Ascending aorta (tissue), 2 donors: ENCODE results near the gene BTBD6. TPM values are rescaled to one million over a fixed set of nuclear protein-coding genes. Genes with fewer than 3 reads are reported as not detected.

Experiments
- DNase-seq, 2 donors: peaks; one replicate each; pipeline ENCODE4 v3.0.0-alpha.2; 2019; ENCODE audit warnings: low spot score in 2 of 2
- H3K27ac ChIP-seq, 2 donors: fragments of 200-600 bp; sonication (generic); one replicate each; pipeline ENCODE4 v1.5.1; 2016 to 2017; ENCODE audit warnings: mild to moderate bottlenecking in 1 of 2
- H3K27me3 ChIP-seq: fragments of 200-600 bp; sonication (generic); one replicate; pipeline ENCODE4 v1.5.1; 2017
- H3K36me3 ChIP-seq, 2 donors: fragments of 200-600 bp; sonication (generic); one replicate each; pipeline ENCODE4 v1.5.1; 2016
- H3K4me1 ChIP-seq, 2 donors: fragments of 200-600 bp; sonication (generic); one replicate each; pipeline ENCODE4 v1.5.1; 2016 to 2017; ENCODE audit warnings: mild to moderate bottlenecking in 1 of 2
- H3K4me3 ChIP-seq, 2 donors: fragments of 200-600 bp; sonication (generic); one replicate each; pipeline ENCODE4 v1.5.1; 2016 to 2017; ENCODE audit warnings: mild to moderate bottlenecking in 1 of 2
- H3K9me3 ChIP-seq, 2 donors: fragments of 200-600 bp; sonication (generic); one replicate each; pipeline ENCODE4 v1.5.1; 2016
- intact Hi-C: fragments of 100-400 bp; cut with DNase I; formaldehyde crosslinking; loops from one replicate; pipeline ENCODE4 v1.15.1; 2023
- total RNA-seq: library from RNA; depleted of rRNA; stranded (reverse); fragments of >200 nt; gene quantifications from one replicate; pipeline ENCODE4 v1.1.0, GENCODE V29; 2016
- TF ChIP-seq, protein P1 (sequence below), 3 experiments: fragments of 200-600 bp in 2 of 3; fragments of 450-650 bp in 1 of 3; sonication (generic) in 2 of 3; IDR thresholded peaks; one replicate each; pipeline ENCODE4 v1.5.1; 2016 to 2019; ENCODE audit warnings: antibody characterized with exemption in 3 of 3, mild to moderate bottlenecking in 1 of 3, moderate library complexity in 1 of 3

The BTBD6 gene
- total RNA-seq, 1 donor from 2014 or later = 80.1 TPM

DNA sequence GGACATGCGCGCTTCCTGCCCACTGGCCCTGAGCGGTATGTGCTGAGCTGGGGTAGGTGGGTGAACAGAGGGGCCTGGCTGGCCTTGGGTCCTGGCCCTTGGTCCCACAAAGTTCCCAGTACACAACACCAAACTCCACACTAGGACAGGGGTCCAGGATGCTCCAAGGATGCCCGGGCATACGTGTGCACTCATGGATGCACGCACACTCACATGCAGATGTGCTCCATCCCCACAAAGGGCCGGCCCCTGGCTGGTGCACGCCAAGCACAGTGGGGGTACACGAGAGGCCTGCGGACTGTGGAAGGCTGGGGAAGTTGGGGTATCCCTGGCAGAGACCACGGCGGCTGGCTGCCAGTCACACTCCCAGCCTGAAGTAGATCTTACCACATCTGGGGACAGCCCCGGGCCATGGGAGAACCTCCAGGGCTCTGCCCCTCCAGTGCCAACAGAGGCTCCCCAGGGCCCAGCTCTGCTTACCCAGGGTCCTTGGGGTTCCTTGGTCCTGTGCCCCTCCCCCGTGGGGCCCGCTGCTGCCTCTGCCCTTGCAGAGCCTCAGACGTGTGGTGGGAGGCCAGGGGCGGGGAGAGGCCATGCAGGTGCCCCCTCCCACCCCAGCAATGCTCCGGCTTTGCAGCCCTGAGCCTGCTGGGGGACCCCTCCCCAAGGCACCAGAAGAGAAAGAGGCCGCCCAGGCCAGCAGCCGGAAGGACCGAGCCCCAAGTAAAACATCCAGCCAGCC is 43.2 kb upstream of the BTBD6 start:
- intact Hi-C loops = loop anchor here (5.0 kb wide), 1 partner anchor 113 kb away; no protein-coding TSS in a partner anchor
- no peaks in the 10 kb centered on the region for H3K9me3 ChIP-seq
- H3K36me3 ChIP-seq = peaks cover 7 to 12% of the 10 kb centered on the region in 2 donors
- no peaks in the 10 kb centered on the region for H3K27me3 ChIP-seq
- no peak overlapping the region for H3K4me3 ChIP-seq
- TF ChIP-seq, protein P1, sequence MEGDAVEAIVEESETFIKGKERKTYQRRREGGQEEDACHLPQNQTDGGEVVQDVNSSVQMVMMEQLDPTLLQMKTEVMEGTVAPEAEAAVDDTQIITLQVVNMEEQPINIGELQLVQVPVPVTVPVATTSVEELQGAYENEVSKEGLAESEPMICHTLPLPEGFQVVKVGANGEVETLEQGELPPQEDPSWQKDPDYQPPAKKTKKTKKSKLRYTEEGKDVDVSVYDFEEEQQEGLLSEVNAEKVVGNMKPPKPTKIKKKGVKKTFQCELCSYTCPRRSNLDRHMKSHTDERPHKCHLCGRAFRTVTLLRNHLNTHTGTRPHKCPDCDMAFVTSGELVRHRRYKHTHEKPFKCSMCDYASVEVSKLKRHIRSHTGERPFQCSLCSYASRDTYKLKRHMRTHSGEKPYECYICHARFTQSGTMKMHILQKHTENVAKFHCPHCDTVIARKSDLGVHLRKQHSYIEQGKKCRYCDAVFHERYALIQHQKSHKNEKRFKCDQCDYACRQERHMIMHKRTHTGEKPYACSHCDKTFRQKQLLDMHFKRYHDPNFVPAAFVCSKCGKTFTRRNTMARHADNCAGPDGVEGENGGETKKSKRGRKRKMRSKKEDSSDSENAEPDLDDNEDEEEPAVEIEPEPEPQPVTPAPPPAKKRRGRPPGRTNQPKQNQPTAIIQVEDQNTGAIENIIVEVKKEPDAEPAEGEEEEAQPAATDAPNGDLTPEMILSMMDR (IDR thresholded peaks at IDR 0.05) = no peak
- peaks cover 4 to 26% of the 10 kb centered on the region in 2 donors for H3K4me1 ChIP-seq
- no peak overlapping the region for H3K27ac ChIP-seq
- no peak for DNase-seq

DNA sequence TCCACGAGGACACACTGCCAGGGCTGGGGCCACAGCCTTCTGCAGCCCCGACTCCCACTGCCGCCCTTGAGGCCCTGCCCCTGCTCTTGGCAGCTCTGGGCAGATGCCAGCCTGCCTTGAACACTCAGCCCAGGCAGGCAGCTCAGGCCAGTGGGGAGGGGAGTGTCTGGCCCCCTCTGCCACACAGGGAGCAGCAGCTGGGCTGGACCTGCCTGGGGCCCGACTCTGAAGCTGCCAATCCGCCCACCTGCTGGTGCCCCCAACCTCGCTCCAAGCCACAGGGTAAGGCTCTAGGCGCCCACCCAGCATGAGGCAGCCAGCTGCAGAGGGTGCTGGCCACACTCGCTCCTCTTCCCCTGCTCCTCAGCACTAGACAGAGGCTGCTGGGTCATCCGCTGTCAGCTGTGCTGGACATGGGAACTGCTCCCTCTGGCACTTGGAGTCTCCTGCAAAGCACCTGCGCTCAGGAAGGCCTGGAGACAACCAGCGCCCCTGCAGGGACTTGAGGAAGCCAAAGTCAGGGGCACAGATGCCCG is 42.6 kb upstream of the BTBD6 start:
- Histone ChIP-seq H3K9me3 (no peaks in the 10 kb centered on the region), H3K36me3 (peaks cover 13 to 18% of the 10 kb centered on the region in 2 donors), H3K4me1 (peaks cover 4 to 26% of the 10 kb centered on the region in 2 donors), H3K4me3 (no peak overlapping the region), H3K27me3 (no peaks in the 10 kb centered on the region), H3K27ac (no peak overlapping the region)
- no peak for DNase-seq
- TF ChIP-seq, protein P1 (IDR thresholded peaks at IDR 0.05) = no peak
- intact Hi-C loops = no loop called here

- H3K4me1 ChIP-seq = peaks cover 4 to 26% of the 10 kb centered on the region in 2 donors
- TF ChIP-seq, protein P1 (IDR thresholded peaks at IDR 0.05) = no peak
- DNase-seq = no peak
- H3K9me3 ChIP-seq = no peaks in the 10 kb centered on the region
- H3K36me3 ChIP-seq = peaks cover 18 to 29% of the 10 kb centered on the region in 2 donors
- no peak overlapping the region for H3K27ac ChIP-seq
- H3K4me3 ChIP-seq = no peak overlapping the region
- intact Hi-C loops = no loop called here
- no peaks in the 10 kb centered on the region for H3K27me3 ChIP-seq
Measured at GRCh38 chr14:105206873-105207272, 41.5 kb upstream of the BTBD6 start.

- TF ChIP-seq, protein P1 (IDR thresholded peaks at IDR 0.05) = no peak
- no peak for DNase-seq
- Histone ChIP-seq H3K27ac (no peak overlapping the region), H3K36me3 (peaks cover 22 to 36% of the 10 kb centered on the region in 2 donors), H3K4me3 (no peak overlapping the region), H3K4me1 (peaks cover 4 to 22% of the 10 kb centered on the region in 2 donors), H3K9me3 (no peaks in the 10 kb centered on the region), H3K27me3 (no peaks in the 10 kb centered on the region)
- intact Hi-C loops = no loop called here
Measured at GRCh38 chr14:105207460-105207901, 40.9 kb upstream of the BTBD6 start.

- Histone ChIP-seq H3K27me3 (no peaks in the 10 kb centered on the region), H3K4me1 (peaks cover 4 to 22% of the 10 kb centered on the region in 2 donors), H3K4me3 (no peak overlapping the region), H3K9me3 (no peaks in the 10 kb centered on the region), H3K36me3 (peaks cover 22 to 42% of the 10 kb centered on the region in 2 donors), H3K27ac (no peak overlapping the region)
- TF ChIP-seq, protein P1 (IDR thresholded peaks at IDR 0.05) = no peak
- intact Hi-C loops = no loop called here
- DNase-seq = no peak
Measured at GRCh38 chr14:105207996-105208737, 40.2 kb upstream of the BTBD6 start.
